ENCODE data around the gene SIRT6.
"Not testable (repeated sequence)": the region's sequence is repeated elsewhere in the genome, so short reads cannot be mapped to it uniquely, and the experiment has no call there.

DNA sequence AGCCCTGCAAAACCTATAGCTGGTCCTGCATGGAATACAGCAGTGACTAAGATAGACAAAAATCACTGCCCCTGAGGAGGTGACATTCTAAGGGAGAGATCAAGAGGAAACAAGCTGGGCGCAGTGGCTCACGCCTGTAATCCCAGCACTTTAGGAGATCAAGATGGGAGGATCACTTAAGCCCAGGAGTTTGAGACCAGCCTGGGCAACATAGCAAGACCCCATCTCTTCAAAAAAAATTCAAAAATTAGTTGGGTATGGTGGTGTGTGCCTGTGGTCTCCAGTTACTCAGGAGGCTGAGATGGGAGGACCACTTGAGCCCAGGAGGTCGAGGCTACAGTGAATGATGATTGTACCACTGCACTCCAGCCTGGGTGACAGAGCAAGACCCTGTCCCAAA is 10.2 kb upstream of the SIRT6 start:
- TF ChIP-seq, protein P1, sequence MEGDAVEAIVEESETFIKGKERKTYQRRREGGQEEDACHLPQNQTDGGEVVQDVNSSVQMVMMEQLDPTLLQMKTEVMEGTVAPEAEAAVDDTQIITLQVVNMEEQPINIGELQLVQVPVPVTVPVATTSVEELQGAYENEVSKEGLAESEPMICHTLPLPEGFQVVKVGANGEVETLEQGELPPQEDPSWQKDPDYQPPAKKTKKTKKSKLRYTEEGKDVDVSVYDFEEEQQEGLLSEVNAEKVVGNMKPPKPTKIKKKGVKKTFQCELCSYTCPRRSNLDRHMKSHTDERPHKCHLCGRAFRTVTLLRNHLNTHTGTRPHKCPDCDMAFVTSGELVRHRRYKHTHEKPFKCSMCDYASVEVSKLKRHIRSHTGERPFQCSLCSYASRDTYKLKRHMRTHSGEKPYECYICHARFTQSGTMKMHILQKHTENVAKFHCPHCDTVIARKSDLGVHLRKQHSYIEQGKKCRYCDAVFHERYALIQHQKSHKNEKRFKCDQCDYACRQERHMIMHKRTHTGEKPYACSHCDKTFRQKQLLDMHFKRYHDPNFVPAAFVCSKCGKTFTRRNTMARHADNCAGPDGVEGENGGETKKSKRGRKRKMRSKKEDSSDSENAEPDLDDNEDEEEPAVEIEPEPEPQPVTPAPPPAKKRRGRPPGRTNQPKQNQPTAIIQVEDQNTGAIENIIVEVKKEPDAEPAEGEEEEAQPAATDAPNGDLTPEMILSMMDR (IDR thresholded peaks at IDR 0.05 in 8 of 11, conservative IDR thresholded peaks at IDR 0.05 in 3 of 11) = not testable (repeated sequence)
- TF ChIP-seq POLR2AphosphoS5 (IDR thresholded peaks at IDR 0.05) = not testable (repeated sequence)

Measured in spleen (tissue), 7 donors.